Vagina (tissue), 2 donors: ENCODE measurements around the gene ZPBP2.
"Not testable (repeated sequence)": the region's sequence is repeated elsewhere in the genome, so short reads cannot be mapped to it uniquely, and the experiment has no call there.

Experiments used
- CTCF ChIP-seq, 3 experiments: fragments of 450-650 bp in 2 of 3; fragments of 200-600 bp in 1 of 3; sonication (generic) in 1 of 3; IDR thresholded peaks; one replicate each; pipeline ENCODE4 v1.5.1; 2017 to 2019; ENCODE audit warnings: antibody characterized with exemption in 3 of 3, mild to moderate bottlenecking in 2 of 3, moderate library complexity in 2 of 3
- POLR2A ChIP-seq, 2 donors: fragments of 450-650 bp; IDR thresholded peaks; one replicate each; pipeline ENCODE4 v1.6.1; 2017; ENCODE audit warnings: antibody characterized with exemption in 2 of 2, mild to moderate bottlenecking in 2 of 2, moderate library complexity in 2 of 2

- not testable (repeated sequence) for TF ChIP-seq POLR2A, CTCF (IDR thresholded peaks at IDR 0.05)
These were observed 11.9 kb upstream of the ZPBP2 start for GRCh38 chr17:39855911-39856649.
